Stimulated activated CD4-positive, alpha-beta T cell treated with anti-CD3 and anti-CD28 coated beads, Interleukin-12 subunit alpha, Interleukin-12 subunit beta, amount 100 ng/mL, for 4 hours (primary cell): ENCODE data around the gene ANO8.
"Not testable (repeated sequence)": the region's sequence is repeated elsewhere in the genome, so short reads cannot be mapped to it uniquely, and the experiment has no call there.

Experiments used
- DNase-seq: peaks from one replicate; pipeline ENCODE4 v3.0.0-alpha.2; 2020

ANO8 gene

GRCh38 chr19:17309198-17309964 is 25.3 kb downstream of the ANO8 start, which contains the start of gene DDA1:
DDA1 (plus strand) TSS chr19:17309563; CDS start chr19:17309655, 92 bp downstream.
- peak; percentile 95 for DNase-seq

GRCh38 chr19:17307876-17308377 is 26.7 kb downstream of the ANO8 start:
- no peak for DNase-seq

- no peak for DNase-seq
Observed at GRCh38 chr19:17306285-17306714, 28.4 kb downstream of the ANO8 start.

- peak; percentile 90 for DNase-seq
Observed at GRCh38 chr19:17305517-17306284, 29.0 kb downstream of the ANO8 start, which contains the start of gene MRPL34. MRPL34 (plus strand) TSS chr19:17305872; CDS start chr19:17305893, 21 bp downstream.

- no peak for DNase-seq
Observed at GRCh38 chr19:17305216-17305516, 29.5 kb downstream of the ANO8 start.

GRCh38 chr19:17304386-17305215 is 30.1 kb downstream of the ANO8 start:
- no peak for DNase-seq

- no peak for DNase-seq
Observed at GRCh38 chr19:17303940-17304267, 30.8 kb downstream of the ANO8 start.

- peak; percentile 89 for DNase-seq
Observed at GRCh38 chr19:17303167-17303939, 31.3 kb downstream of the ANO8 start, which contains the start of gene ABHD8. ABHD8 (minus strand) TSS chr19:17303425; CDS start chr19:17301616, 1,809 bp downstream.

GRCh38 chr19:17302391-17303166 is 32.1 kb downstream of the ANO8 start:
- no peak for DNase-seq

- DNase-seq = no peak
Observed at GRCh38 chr19:17300992-17301619, 33.5 kb downstream of the ANO8 start.

- no peak for DNase-seq
Observed at GRCh38 chr19:17296976-17297375, 37.7 kb downstream of the ANO8 start.

- DNase-seq = no peak
Observed at GRCh38 chr19:17296273-17296672, 38.4 kb downstream of the ANO8 start.

- not testable (repeated sequence) for DNase-seq
Observed at GRCh38 chr19:17295551-17295950, 39.1 kb downstream of the ANO8 start.

GRCh38 chr19:17294051-17294891 is 40.4 kb downstream of the ANO8 start:
- DNase-seq = peak; percentile 48

- DNase-seq = no peak
Observed at GRCh38 chr19:17293605-17294004, 41.0 kb downstream of the ANO8 start.

GRCh38 chr19:17292301-17293074 is 42.2 kb downstream of the ANO8 start:
- DNase-seq = peak; percentile 82

- no peak for DNase-seq
Observed at GRCh38 chr19:17289489-17289888, 45.2 kb downstream of the ANO8 start.

- DNase-seq = no peak
Observed at GRCh38 chr19:17286752-17287151, 47.9 kb downstream of the ANO8 start.

- DNase-seq = no peak
Observed at GRCh38 chr19:17286263-17286662, 48.4 kb downstream of the ANO8 start.
